Karpas-422 (cell line): ENCODE data around the gene FGD2. TPM values are rescaled to one million over a fixed set of nuclear protein-coding genes. Genes with fewer than 3 reads are reported as not detected.
A peak's percentile ranks its signal among the peaks of the same experiment; 100 is the strongest.

ENCODE experiments used
- DNase-seq: peaks from one replicate; pipeline ENCODE4 v3.0.0-alpha.2; 2015
- H2AFZ ChIP-seq: fragments of 200-600 bp; sonication (generic); 2 replicates; pipeline ENCODE4 v1.6.1; 2014; ENCODE audit warnings: antibody characterized with exemption, low read length, mixed read lengths
- H3K27ac ChIP-seq: fragments of 200-600 bp; sonication (generic); 2 replicates; pipeline ENCODE4 v1.5.1; 2014; ENCODE audit warnings: mild to moderate bottlenecking, low read length, moderate library complexity
- H3K27me3 ChIP-seq: fragments of 200-600 bp; sonication (generic); 2 replicates; pipeline ENCODE4 v1.6.1; 2014; ENCODE audit warnings: low read length, mixed read lengths
- H3K36me3 ChIP-seq: fragments of 200-600 bp; sonication (generic); 2 replicates; pipeline ENCODE4 v1.6.1; 2014; ENCODE audit warnings: low read length, mixed read lengths; ENCODE audit not compliant: insufficient read depth
- H3K4me1 ChIP-seq: fragments of 200-600 bp; sonication (generic); 2 replicates; pipeline ENCODE4 v1.6.1; 2014; ENCODE audit warnings: mild to moderate bottlenecking, low read length, mixed read lengths
- H3K4me2 ChIP-seq: fragments of 200-600 bp; sonication (generic); 2 replicates; pipeline ENCODE4 v1.6.1; 2014; ENCODE audit warnings: low read length, low read depth, mild to moderate bottlenecking; ENCODE audit not compliant: poor library complexity, severe bottlenecking
- H3K4me3 ChIP-seq: fragments of 200-600 bp; sonication (generic); 2 replicates; pipeline ENCODE4 v1.5.1; 2014; ENCODE audit warnings: mild to moderate bottlenecking, antibody characterized with exemption, low read length, mixed read lengths
- H3K79me2 ChIP-seq: fragments of 200-600 bp; sonication (generic); 2 replicates; pipeline ENCODE4 v1.6.1; 2014; ENCODE audit warnings: mild to moderate bottlenecking, low read length, mixed read lengths
- H3K9ac ChIP-seq: fragments of 200-600 bp; sonication (generic); 2 replicates; pipeline ENCODE4 v1.6.0; 2014; ENCODE audit warnings: low read length
- H3K9me2 ChIP-seq: fragments of 200-600 bp; sonication (generic), shearing (Covaris generic); replicated peaks from 2 replicates; pipeline ENCODE4 v1.6.0; 2014; ENCODE audit warnings: mild to moderate bottlenecking, low read length, moderate library complexity; ENCODE audit not compliant: insufficient read depth
- H3K9me3 ChIP-seq: fragments of 300-700, 200-600 bp; sonication (generic); 2 replicates; pipeline ENCODE4 v1.6.1; 2014; ENCODE audit warnings: low read length, mixed read lengths
- H4K20me1 ChIP-seq: fragments of 200-600 bp; sonication (generic); 2 replicates; pipeline ENCODE4 v1.6.1; 2014; ENCODE audit warnings: mild to moderate bottlenecking, antibody characterized with exemption, low read length, low read depth; ENCODE audit not compliant: insufficient read depth
- total RNA-seq: library from RNA; depleted of rRNA; stranded (reverse); fragments of >200 nt; shearing (Covaris generic); gene quantifications from 2 replicates; pipeline ENCODE4 v1.2.3, GENCODE V29; 2014; ENCODE audit warnings: low replicate concordance

The FGD2 gene
- total RNA-seq, 1 experiment from 2014 or later = 37.1 TPM

DNA sequence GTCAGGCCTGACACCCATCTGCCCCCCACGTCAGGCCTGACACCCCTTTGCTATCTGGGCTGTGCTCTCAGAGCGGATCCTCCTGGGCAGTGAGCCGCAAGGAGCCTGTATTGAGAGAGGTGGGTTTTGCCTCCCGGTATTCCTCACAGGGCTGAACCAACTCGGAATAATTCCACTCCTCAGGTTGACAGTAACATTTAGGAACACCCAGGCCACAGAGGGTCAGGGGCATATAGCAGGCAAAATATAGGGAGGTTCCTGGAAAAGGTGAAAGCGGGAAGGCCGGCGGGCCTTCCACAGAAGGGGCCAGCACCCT is 6.8 kb upstream of the FGD2 start:
- Histone ChIP-seq H3K9me2 (no peaks in the 10 kb centered on the region), H3K27ac (no peak overlapping the region), H4K20me1 (no peaks in the 10 kb centered on the region), H3K4me2 (no peak overlapping the region), H3K9ac (no peak overlapping the region), H2AFZ (no peak overlapping the region), H3K4me3 (no peak overlapping the region), H3K79me2 (no peaks in the 10 kb centered on the region), H3K4me1 (peaks cover 6% of the 10 kb centered on the region), H3K27me3 (no peaks in the 10 kb centered on the region), H3K36me3 (no peaks in the 10 kb centered on the region), H3K9me3 (no peaks in the 10 kb centered on the region)
- DNase-seq = no peak

DNA sequence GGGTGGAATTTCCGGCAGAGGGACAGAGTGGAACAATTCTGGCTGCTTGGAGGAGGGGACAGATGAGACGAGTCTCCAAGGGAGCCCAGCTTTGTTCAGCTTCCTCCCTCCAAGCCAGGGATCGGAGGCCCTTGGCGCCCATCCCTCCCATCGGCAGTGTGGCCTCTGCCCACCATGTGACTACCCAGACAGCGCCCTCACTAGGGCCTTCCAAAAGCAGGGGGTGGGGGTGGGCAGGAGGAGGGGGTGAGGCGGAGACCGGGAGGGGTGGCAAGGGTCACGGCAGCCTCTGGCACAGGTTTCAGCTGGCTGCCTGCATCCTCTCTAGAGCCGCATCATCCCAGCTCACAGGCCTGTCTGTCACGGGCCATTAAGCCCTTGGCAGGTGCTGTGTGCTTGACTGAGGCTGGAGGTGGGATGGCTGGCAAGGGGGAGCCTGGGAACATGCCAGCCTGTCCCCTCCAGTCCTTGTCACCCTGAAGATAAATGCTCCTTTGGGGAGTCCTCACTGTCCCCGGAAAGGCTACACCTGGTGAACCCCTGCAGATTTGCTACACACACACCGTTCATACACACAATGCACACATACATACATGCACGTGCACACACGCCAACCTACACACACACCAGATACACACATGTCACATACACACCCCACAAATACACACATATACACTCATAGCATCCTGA is 6.2 kb upstream of the FGD2 start:
- no peak for DNase-seq

GRCh38 chr6:36999751-37000125 is 5.7 kb upstream of the FGD2 start:
- H3K4me1 ChIP-seq = peaks cover 17% of the 10 kb centered on the region
- DNase-seq = no peak
- H3K79me2 ChIP-seq = no peaks in the 10 kb centered on the region

More for the DNA sequence above, 6.2 kb upstream of the FGD2 start:
- Histone ChIP-seq H3K79me2 (no peaks in the 10 kb centered on the region), H3K4me2 (no peak overlapping the region), H3K27me3 (no peaks in the 10 kb centered on the region), H2AFZ (no peak overlapping the region), H4K20me1 (no peaks in the 10 kb centered on the region), H3K9me3 (no peaks in the 10 kb centered on the region), H3K9me2 (no peaks in the 10 kb centered on the region), H3K4me1 (peaks cover 12% of the 10 kb centered on the region), H3K9ac (no peak overlapping the region), H3K36me3 (no peaks in the 10 kb centered on the region), H3K4me3 (no peak overlapping the region), H3K27ac (no peak overlapping the region)

DNA sequence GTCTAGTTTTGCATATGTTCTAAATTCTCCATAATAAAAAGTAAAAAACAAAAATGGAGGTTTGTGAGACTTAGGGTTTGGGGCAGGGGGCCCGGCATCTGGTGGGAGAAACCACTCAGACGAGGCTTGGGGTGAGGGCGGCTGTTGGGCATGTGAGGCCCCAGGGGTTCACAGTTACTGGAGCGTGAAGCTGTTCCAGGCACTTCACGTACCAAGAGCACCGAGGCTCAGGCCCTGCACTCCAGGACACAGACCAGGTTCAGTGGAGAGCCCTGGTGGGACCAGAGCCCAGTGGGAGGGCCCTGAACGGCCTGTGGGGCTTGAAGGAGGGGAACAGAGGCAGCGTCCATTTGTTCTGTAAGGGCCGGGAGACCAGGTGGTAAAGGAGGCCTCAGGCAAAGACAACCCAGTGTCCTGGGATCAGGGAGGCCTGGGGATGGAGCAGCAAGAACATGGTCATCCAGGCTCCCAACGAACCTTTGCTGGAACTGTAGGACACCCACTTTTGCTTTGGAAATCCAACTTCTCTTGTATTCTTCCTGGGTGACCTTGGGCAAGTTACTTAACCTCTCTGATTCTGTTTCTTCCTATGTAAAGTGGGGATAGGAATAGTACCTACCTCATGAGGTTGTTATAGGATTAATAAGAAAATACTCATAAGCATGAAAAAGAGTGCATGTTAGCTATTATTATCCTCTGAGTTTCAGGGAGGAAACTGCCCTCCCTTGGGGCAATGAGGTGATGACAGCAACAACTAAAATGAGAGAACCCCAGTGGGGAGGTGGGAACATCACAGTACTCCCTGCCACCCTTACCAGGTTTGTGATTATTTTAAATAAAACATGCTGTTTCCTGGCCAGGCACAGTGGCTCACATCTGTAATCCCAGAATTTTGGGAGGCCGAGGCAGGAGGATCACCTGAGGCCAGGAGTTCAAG is 1.1 kb upstream of the FGD2 start:
- H3K4me1 ChIP-seq = peaks cover 47% of the 10 kb centered on the region
- H3K79me2 ChIP-seq = 0 out of 2 replicates have a peak, but pooled peaks cover 6% of the 10 kb centered on the region
- no peaks in the 10 kb centered on the region for H4K20me1 ChIP-seq
- peak overlapping the region; percentile 83 for H3K4me2 ChIP-seq
- H3K27ac ChIP-seq = peak overlapping the region; percentile 79
- H3K9me2 ChIP-seq = no peaks in the 10 kb centered on the region
- H3K27me3 ChIP-seq = no peaks in the 10 kb centered on the region
- H3K4me3 ChIP-seq = peak overlapping the region; percentile 74; the same call in 1 of the 2 replicates
- H3K9ac ChIP-seq = peak overlapping the region; percentile 42
- H3K36me3 ChIP-seq = no peaks in the 10 kb centered on the region
- DNase-seq = peak; percentile 73
- peak overlapping the region; percentile 37; the same call in 1 of the 2 replicates for H2AFZ ChIP-seq
- no peaks in the 10 kb centered on the region for H3K9me3 ChIP-seq

More at GRCh38 chr6:36999751-37000125, 5.7 kb upstream of the FGD2 start:
- Histone ChIP-seq H3K36me3 (no peaks in the 10 kb centered on the region), H4K20me1 (no peaks in the 10 kb centered on the region), H2AFZ (no peak overlapping the region), H3K9me2 (no peaks in the 10 kb centered on the region), H3K4me3 (no peak overlapping the region), H3K9ac (no peak overlapping the region), H3K27me3 (no peaks in the 10 kb centered on the region), H3K27ac (no peak overlapping the region), H3K9me3 (no peaks in the 10 kb centered on the region), H3K4me2 (no peak overlapping the region)

GRCh38 chr6:37005827-37006567 is 542 bp downstream of the FGD2 start:
- DNase-seq = no peak
- Histone ChIP-seq H3K4me2 (peak overlapping the region; percentile 83), H3K4me3 (peak overlapping the region; percentile 74), H2AFZ (peak overlapping the region; percentile 13; the same call in 1 of the 2 replicates), H4K20me1 (no peaks in the 10 kb centered on the region), H3K9me2 (no peaks in the 10 kb centered on the region), H3K9ac (peak overlapping the region; percentile 70), H3K79me2 (0 out of 2 replicates have a peak, but pooled peaks cover 6% of the 10 kb centered on the region), H3K36me3 (no peaks in the 10 kb centered on the region), H3K27me3 (no peaks in the 10 kb centered on the region), H3K27ac (peak overlapping the region; percentile 79), H3K4me1 (peaks cover 47% of the 10 kb centered on the region), H3K9me3 (no peaks in the 10 kb centered on the region)

GRCh38 chr6:37006793-37007339 is 1.4 kb downstream of the FGD2 start:
- Histone ChIP-seq H3K9me3 (no peaks in the 10 kb centered on the region), H4K20me1 (no peaks in the 10 kb centered on the region), H3K4me3 (peak overlapping the region; percentile 74), H3K4me1 (peaks cover 47% of the 10 kb centered on the region), H3K9ac (peak overlapping the region; percentile 70), H3K4me2 (peak overlapping the region; percentile 83), H3K36me3 (no peaks in the 10 kb centered on the region), H3K27ac (peak overlapping the region; percentile 79), H3K9me2 (no peaks in the 10 kb centered on the region), H2AFZ (no peak overlapping the region), H3K27me3 (no peaks in the 10 kb centered on the region), H3K79me2 (0 out of 2 replicates have a peak, but pooled peaks cover 6% of the 10 kb centered on the region)
- no peak for DNase-seq

GRCh38 chr6:37007340-37008043 is 2.0 kb downstream of the FGD2 start:
- H3K4me2 ChIP-seq = peak overlapping the region; percentile 83
- peak overlapping the region; percentile 70 for H3K9ac ChIP-seq
- H3K27ac ChIP-seq = peak overlapping the region; percentile 79

More at GRCh38 chr6:37007340-37008043, 2.0 kb downstream of the FGD2 start:
- Histone ChIP-seq H3K27me3 (no peaks in the 10 kb centered on the region), H3K4me3 (peak overlapping the region; percentile 74), H2AFZ (no peak overlapping the region), H4K20me1 (no peaks in the 10 kb centered on the region), H3K79me2 (0 out of 2 replicates have a peak, but pooled peaks cover 6% of the 10 kb centered on the region), H3K36me3 (no peaks in the 10 kb centered on the region), H3K4me1 (peaks cover 47% of the 10 kb centered on the region), H3K9me2 (no peaks in the 10 kb centered on the region), H3K9me3 (no peaks in the 10 kb centered on the region)
- peak; percentile 80 for DNase-seq
